ENCODE results near the gene BCAR3. TPM values are rescaled to one million over a fixed set of nuclear protein-coding genes. Genes with fewer than 3 reads are reported as not detected.

The BCAR3 gene
- total RNA-seq = under 1 TPM; 0.42 to 0.55 TPM

DNA sequence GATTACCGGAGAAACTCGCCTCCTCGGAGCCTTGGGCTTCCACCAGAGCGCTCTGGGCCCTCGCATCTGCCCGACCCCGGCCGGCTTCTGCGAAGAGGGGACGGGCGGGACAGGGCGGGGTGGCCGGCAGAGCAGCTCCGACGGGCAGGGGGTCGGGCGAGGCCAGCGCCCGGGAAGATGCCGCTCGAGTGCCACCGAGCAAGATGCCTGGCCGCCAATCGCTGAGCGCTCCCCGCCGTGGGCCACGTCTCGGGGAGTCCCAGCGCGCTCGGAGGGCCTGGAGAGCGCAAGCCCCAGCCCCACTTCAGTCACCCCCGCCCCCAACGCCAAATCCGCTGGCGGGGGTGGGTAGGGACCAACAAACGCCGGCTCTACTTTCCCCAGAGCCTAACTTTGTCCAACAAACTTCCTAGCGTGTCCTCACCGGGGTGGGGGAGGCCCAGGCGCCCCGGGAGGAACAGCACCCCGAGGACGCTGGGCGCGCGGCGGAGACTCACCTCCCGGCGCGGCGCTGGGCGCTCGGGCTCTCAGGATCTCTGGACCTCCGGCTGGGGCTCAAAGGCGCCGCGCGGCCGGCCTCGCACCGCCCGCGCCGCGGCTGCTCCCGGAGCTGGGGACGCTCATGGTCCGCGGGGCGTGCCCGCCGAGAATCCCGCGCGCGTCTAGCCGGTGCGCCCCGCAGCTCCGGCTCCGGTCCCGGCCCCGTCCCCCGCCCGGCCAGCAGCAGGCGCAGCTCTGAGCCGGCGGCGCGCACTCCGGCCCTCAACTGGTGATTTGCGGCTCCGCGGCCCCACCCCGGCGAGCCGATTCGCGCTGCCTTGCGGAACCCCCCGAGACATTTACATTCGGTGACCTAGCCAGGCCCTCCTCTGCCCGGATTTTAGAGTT, at the start of gene BCAR3:
BCAR3 (minus strand) TSS at position 737 of the 888 bp plus-strand sequence. CDS start 6,907 bp downstream, outside the sequence.
- Mint-ChIP-seq H3K9me3 (no peaks in the 10 kb centered on the region), H3K4me3 (peak within 1 kb of the TSS; percentile 76), H3K27me3 (ENCODE audit: low read depth) (peaks cover 52% of the 10 kb centered on the region), H3K27ac (no peak within 1 kb of the TSS), H3K4me1 (ENCODE audit: low read depth) (peaks cover 9% of the 10 kb centered on the region), H3K36me3 (ENCODE audit: low read depth) (no peaks in the 10 kb centered on the region)
- intact Hi-C loops (cut with micrococcal nuclease) = loop anchor here (5.0 kb wide), 1 partner anchor 244 kb away; no protein-coding TSS in a partner anchor
- CTCF ChIA-PET = interaction anchor here (2.1 to 2.2 kb wide), 2 partner anchors 12 to 133 kb away, joined by 5 to 6 read pairs; no protein-coding TSS in a partner anchor
- peak; percentile 28 for DNase-seq

- intact Hi-C loops (cut with micrococcal nuclease) = no loop called here
- Mint-ChIP-seq H3K27ac (no peak overlapping the region), H3K4me1 (ENCODE audit: low read depth) (no peaks in the 10 kb centered on the region), H3K36me3 (ENCODE audit: low read depth) (no peaks in the 10 kb centered on the region), H3K27me3 (ENCODE audit: low read depth) (no peaks in the 10 kb centered on the region), H3K4me3 (no peak overlapping the region), H3K9me3 (no peaks in the 10 kb centered on the region)
- CTCF ChIA-PET = no interaction called here
- no peak for DNase-seq
Observed at GRCh38 chr1:93730621-93731020, 49.0 kb upstream of the BCAR3 start.

DNA sequence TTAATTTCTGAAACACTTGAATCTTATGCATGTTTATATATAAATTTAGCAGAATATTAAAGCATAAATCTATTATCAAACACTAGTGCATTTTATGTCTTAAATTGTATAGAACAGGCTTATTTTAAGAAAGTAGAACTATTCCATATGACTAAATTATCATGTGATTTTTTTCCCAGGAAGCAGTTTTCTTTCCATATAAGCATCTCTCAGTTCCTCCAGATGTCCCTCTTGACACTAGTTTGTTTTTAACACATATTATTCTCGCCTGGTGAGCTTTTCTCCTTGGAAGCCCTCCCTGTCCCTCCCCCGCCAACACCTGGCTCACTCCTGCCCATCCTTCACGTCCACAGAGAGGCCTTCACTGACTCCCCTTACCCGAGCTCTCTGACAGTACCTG, 48.3 kb upstream of the BCAR3 start:
- H3K36me3 Mint-ChIP-seq (ENCODE audit: low read depth) = no peaks in the 10 kb centered on the region

GRCh38 chr1:93729502-93729901, 47.9 kb upstream of the BCAR3 start:
- Mint-ChIP-seq H3K36me3 (ENCODE audit: low read depth) (no peaks in the 10 kb centered on the region), H3K27ac (no peak overlapping the region), H3K9me3 (no peaks in the 10 kb centered on the region), H3K4me1 (ENCODE audit: low read depth) (no peaks in the 10 kb centered on the region), H3K4me3 (no peak overlapping the region), H3K27me3 (ENCODE audit: low read depth) (no peaks in the 10 kb centered on the region)
- intact Hi-C loops (cut with micrococcal nuclease) = no loop called here
- CTCF ChIA-PET = no interaction called here
- no peak for DNase-seq

More for the DNA sequence above, 48.3 kb upstream of the BCAR3 start:
- no peak overlapping the region for H3K4me3 Mint-ChIP-seq
- no peaks in the 10 kb centered on the region for H3K9me3 Mint-ChIP-seq
- intact Hi-C loops (cut with micrococcal nuclease) = no loop called here
- no peaks in the 10 kb centered on the region for H3K27me3 Mint-ChIP-seq (ENCODE audit: low read depth)
- CTCF ChIA-PET = no interaction called here
- no peaks in the 10 kb centered on the region for H3K4me1 Mint-ChIP-seq (ENCODE audit: low read depth)
- no peak for DNase-seq
- no peak overlapping the region for H3K27ac Mint-ChIP-seq

DNA sequence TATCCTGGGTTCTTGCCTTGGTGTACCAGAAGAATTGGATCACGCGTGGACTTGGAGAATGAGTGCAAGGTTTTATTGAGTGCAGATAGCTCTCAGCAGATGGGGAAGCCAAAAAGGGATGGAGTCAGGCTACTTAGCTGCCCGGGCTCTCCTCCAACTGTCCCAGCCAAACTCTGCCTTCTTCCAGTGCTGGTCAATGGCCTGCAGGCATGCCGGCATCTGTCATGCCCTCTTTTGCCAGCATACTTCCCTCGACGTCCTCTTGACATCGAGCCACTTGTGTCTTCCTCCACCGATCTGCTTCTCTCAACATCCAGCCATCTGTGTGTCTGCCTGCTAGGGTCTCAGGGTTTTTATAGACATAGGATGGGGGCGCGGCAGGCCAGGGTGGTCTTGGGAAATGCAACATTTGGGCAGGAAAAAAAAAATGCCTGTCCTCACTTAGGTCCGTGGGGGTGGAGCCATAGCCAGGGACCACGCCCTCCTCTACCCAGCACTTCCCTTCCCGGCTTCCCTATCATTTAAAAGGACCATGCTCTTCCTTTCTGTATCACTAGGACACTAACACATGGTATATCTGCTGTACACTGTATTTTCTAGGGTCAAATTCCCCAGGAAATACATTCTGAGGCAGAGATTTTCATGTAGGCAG, 47.0 kb upstream of the BCAR3 start:
- intact Hi-C loops (cut with micrococcal nuclease) = no loop called here
- H3K27ac Mint-ChIP-seq = no peak overlapping the region
- no peak for DNase-seq
- H3K4me3 Mint-ChIP-seq = no peak overlapping the region
- no peaks in the 10 kb centered on the region for H3K27me3 Mint-ChIP-seq (ENCODE audit: low read depth)
- H3K9me3 Mint-ChIP-seq = no peaks in the 10 kb centered on the region
- H3K4me1 Mint-ChIP-seq (ENCODE audit: low read depth) = no peaks in the 10 kb centered on the region
- no peaks in the 10 kb centered on the region for H3K36me3 Mint-ChIP-seq (ENCODE audit: low read depth)
- CTCF ChIA-PET = no interaction called here

DNA sequence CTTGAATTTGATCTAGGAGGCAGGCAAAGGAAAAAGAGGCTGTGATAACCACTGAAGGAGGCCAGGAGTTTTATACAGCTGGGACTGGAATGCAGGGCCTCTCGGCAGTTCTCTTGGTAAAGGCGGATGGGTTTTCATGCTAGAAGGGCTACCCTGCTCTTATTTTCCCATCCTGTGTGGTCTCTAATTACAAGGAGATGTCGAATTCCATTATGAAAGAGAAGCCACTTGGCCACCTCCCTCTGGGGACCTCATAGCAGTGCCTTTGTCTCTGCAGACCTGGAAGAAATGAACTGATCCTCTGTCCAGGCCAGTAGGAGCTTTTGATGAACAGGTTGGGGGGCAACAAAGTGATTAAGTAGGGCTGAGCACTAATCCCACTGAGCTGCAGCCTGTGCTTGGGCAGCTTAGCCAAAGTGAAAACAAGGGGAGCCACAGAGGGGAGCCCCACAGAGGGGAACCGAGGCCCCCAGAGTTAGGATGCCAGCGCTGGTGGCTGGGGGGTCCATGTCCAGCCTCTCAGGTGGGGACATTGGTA, 42.2 kb upstream of the BCAR3 start:
- intact Hi-C loops (cut with micrococcal nuclease) = no loop called here
- CTCF ChIA-PET = interaction anchor here (1.1 kb wide), 1 partner anchor 16 kb away, joined by 3 read pairs; no protein-coding TSS in a partner anchor
- H3K36me3 Mint-ChIP-seq (ENCODE audit: low read depth) = no peaks in the 10 kb centered on the region

GRCh38 chr1:93723110-93723509, 41.5 kb upstream of the BCAR3 start:
- Mint-ChIP-seq H3K27ac (no peak overlapping the region), H3K4me1 (ENCODE audit: low read depth) (no peaks in the 10 kb centered on the region), H3K27me3 (ENCODE audit: low read depth) (no peaks in the 10 kb centered on the region), H3K36me3 (ENCODE audit: low read depth) (no peaks in the 10 kb centered on the region), H3K9me3 (peaks cover under 1% of the 10 kb centered on the region), H3K4me3 (no peak overlapping the region)
- intact Hi-C loops (cut with micrococcal nuclease) = no loop called here
- CTCF ChIA-PET = no interaction called here
- no peak for DNase-seq

More for the DNA sequence above, 42.2 kb upstream of the BCAR3 start:
- H3K4me3 Mint-ChIP-seq = no peak overlapping the region
- H3K9me3 Mint-ChIP-seq = no peaks in the 10 kb centered on the region
- no peaks in the 10 kb centered on the region for H3K4me1 Mint-ChIP-seq (ENCODE audit: low read depth)
- no peaks in the 10 kb centered on the region for H3K27me3 Mint-ChIP-seq (ENCODE audit: low read depth)
- no peak for DNase-seq
- no peak overlapping the region for H3K27ac Mint-ChIP-seq

DNA sequence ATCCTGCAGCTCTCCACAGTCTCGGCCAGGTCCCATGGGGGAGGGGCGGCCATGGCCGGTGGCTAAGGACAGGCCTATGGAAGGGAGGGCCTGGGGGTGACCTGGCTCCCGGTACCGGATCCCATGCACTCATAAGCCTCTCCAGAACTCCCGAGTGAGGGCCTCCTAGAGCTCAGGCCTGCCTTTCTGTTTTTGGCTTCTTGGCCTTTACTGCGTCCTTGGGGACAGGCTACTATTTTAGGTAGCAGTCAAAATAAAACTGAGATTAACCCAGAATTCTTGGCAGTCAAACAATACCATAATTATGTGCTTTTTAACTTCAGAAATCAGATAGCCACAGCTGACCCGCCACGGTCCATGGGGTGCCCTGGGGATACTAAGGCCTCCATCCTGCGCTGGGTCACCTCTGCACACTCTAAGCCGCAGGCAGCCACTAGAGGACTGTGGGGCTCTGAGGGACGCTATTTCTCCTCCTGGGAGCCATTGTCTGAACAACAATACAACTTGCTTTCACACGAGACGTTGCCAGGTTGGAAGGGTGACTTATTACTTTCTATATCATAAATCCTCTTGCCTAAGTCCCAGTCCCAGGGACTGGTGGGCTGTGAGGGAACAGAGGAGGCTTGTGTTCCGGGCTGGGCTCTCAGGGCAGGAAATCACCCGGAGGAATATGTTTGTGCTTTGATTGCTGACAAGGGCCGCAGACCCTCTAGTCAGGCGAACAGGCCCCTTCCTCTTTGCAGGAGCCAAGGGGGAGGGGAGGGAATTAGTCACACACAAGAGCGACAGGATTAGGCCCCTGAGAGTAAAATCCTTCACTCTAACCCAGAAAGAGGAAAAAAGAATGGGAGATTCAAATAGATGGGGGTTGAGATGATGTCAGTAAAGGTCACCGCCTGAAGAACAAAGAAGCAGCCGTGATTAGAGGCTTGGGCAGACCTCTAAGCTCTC, 40.7 kb upstream of the BCAR3 start:
- Mint-ChIP-seq H3K27ac (no peak overlapping the region), H3K9me3 (peaks cover 4% of the 10 kb centered on the region), H3K4me3 (no peak overlapping the region), H3K36me3 (ENCODE audit: low read depth) (no peaks in the 10 kb centered on the region), H3K4me1 (ENCODE audit: low read depth) (no peaks in the 10 kb centered on the region), H3K27me3 (ENCODE audit: low read depth) (no peaks in the 10 kb centered on the region)
- CTCF ChIA-PET = interaction anchor here (0.6 kb wide), 1 partner anchor 51 kb away, joined by 9 read pairs; no protein-coding TSS in a partner anchor
- no peak for DNase-seq
- intact Hi-C loops (cut with micrococcal nuclease) = no loop called here

DNA sequence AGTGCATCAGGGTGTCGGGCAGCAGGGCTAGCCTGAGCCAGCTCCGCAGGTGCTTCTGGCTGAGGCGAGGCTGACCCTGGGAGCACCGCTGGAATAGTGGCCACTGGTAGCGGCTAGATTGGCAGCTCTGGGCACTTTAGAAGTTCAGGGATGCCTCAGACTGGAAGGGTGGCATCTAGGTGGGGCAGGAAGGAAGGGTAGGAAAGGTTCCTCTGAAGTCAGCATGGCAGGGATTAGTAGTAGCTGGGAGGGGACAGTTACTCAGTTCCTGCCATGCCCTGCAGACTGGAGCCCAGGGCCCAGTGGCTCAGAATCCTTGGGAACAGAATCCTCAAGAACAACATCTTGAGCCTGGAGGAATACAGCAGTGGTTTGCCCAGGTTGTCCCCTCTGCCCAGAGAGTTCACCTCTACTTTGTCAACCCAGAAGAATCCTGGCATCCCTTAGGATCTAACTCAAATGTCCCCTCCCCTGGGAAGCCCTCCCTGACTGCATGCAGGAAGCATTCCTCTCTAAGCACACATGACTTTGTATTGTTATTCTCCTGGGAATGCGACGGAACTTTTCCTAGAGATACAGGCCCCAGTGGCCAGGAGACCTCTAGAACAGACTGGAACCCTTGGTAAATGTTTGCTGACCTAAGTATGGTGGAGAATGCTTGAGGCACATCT, 39.5 kb upstream of the BCAR3 start:
- no peak for DNase-seq
- CTCF ChIA-PET = interaction anchor here (0.6 kb wide), 1 partner anchor 50 kb away, joined by 9 read pairs; no protein-coding TSS in a partner anchor
- Mint-ChIP-seq H3K36me3 (ENCODE audit: low read depth) (peaks cover 3% of the 10 kb centered on the region), H3K4me1 (ENCODE audit: low read depth) (peaks cover 4% of the 10 kb centered on the region), H3K9me3 (peaks cover 13% of the 10 kb centered on the region), H3K27me3 (ENCODE audit: low read depth) (no peaks in the 10 kb centered on the region), H3K4me3 (no peak overlapping the region), H3K27ac (no peak overlapping the region)
- intact Hi-C loops (cut with micrococcal nuclease) = no loop called here

DNA sequence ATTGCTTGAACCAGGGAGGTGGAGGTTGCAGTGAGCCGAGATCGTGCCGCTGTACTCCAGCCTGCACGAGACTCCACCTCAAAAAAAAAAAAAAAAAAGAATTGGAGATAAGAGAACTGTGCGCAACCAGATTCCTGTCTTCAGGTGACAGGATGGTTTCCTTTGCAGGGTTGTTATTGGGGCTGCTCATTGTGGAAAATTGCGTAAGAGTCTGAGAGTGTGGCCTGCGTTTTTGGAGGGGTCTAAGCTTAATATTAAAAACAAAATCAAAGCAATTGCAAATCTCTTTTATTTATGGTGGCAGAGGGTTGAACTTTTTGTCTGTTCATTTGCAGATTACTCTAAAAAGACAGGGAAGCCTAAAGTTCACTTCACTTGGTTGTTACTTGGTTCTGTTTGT, 36.0 kb upstream of the BCAR3 start:
- intact Hi-C loops (cut with micrococcal nuclease) = no loop called here
- Mint-ChIP-seq H3K9me3 (peaks cover 13% of the 10 kb centered on the region), H3K4me3 (no peak overlapping the region), H3K36me3 (ENCODE audit: low read depth) (peaks cover 3% of the 10 kb centered on the region), H3K27me3 (ENCODE audit: low read depth) (peaks cover 3% of the 10 kb centered on the region), H3K4me1 (ENCODE audit: low read depth) (peaks cover 18% of the 10 kb centered on the region), H3K27ac (no peak overlapping the region)
- no peak for DNase-seq
- CTCF ChIA-PET = no interaction called here

GRCh38 chr1:93716941-93717368, 35.3 kb upstream of the BCAR3 start:
- no peak overlapping the region for H3K4me3 Mint-ChIP-seq
- CTCF ChIA-PET = interaction anchor here (0.6 kb wide), 1 partner anchor 27 kb away, joined by 3 read pairs; no protein-coding TSS in a partner anchor
- intact Hi-C loops (cut with micrococcal nuclease) = no loop called here
- DNase-seq = peak; percentile 61
- H3K36me3 Mint-ChIP-seq (ENCODE audit: low read depth) = peaks cover 3% of the 10 kb centered on the region
- no peak overlapping the region for H3K27ac Mint-ChIP-seq
- H3K4me1 Mint-ChIP-seq (ENCODE audit: low read depth) = peaks cover 21% of the 10 kb centered on the region
- peaks cover 10% of the 10 kb centered on the region for H3K27me3 Mint-ChIP-seq (ENCODE audit: low read depth)
- peaks cover 13% of the 10 kb centered on the region for H3K9me3 Mint-ChIP-seq
